ENCODE results near the gene ZNF513.

DNA sequence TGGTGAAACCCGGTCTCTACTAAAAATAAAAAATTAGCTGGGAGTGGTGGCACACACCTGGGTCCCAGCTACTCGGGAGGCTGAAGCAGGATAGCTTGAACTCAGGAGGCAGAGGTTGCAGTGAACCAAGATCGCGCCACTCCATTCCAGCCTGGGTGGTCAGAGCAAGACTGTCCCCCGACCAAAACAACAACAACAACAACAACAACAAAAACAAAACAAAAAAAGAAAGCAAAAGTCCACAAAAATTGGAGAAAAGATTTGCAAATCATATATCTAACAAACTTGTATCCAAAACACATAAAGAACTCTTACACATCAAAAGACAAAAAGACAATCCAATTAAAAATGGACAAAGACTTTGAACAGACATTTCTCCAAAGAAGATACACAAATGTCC lies 18.4 kb upstream of the ZNF513 start:
- TF ChIP-seq, protein P1, sequence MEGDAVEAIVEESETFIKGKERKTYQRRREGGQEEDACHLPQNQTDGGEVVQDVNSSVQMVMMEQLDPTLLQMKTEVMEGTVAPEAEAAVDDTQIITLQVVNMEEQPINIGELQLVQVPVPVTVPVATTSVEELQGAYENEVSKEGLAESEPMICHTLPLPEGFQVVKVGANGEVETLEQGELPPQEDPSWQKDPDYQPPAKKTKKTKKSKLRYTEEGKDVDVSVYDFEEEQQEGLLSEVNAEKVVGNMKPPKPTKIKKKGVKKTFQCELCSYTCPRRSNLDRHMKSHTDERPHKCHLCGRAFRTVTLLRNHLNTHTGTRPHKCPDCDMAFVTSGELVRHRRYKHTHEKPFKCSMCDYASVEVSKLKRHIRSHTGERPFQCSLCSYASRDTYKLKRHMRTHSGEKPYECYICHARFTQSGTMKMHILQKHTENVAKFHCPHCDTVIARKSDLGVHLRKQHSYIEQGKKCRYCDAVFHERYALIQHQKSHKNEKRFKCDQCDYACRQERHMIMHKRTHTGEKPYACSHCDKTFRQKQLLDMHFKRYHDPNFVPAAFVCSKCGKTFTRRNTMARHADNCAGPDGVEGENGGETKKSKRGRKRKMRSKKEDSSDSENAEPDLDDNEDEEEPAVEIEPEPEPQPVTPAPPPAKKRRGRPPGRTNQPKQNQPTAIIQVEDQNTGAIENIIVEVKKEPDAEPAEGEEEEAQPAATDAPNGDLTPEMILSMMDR (IDR thresholded peaks at IDR 0.05 in 2 of 3, conservative IDR thresholded peaks at IDR 0.05 in 1 of 3; ENCODE audit: borderline replicate concordance in 1 of 3, insufficient read depth in 1 of 3, low read depth in 2 of 3, low read length in 2 of 3) = no peak
- TF ChIP-seq, protein P2, sequence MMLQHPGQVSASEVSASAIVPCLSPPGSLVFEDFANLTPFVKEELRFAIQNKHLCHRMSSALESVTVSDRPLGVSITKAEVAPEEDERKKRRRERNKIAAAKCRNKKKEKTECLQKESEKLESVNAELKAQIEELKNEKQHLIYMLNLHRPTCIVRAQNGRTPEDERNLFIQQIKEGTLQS (IDR thresholded peaks at IDR 0.05) = no peak
- TF ChIP-seq POLR2AphosphoS5 (IDR thresholded peaks at IDR 0.05; ENCODE audit: low read depth, low read length) = no peak
- no peak for TF ChIP-seq EGR1 (IDR thresholded peaks at IDR 0.05; ENCODE audit: low read depth)
- TF ChIP-seq EZH2phosphoT487 (IDR thresholded peaks at IDR 0.05; ENCODE audit: borderline replicate concordance) = no peak
- TF ChIP-seq YY1 (IDR thresholded peaks at IDR 0.05; ENCODE audit: extremely low read depth, insufficient replicate concordance, low read depth, low read length) = no peak
- no peak for TF ChIP-seq POLR2A (IDR thresholded peaks at IDR 0.05; ENCODE audit: borderline replicate concordance, extremely low read depth, insufficient read depth, insufficient read length)
- TF ChIP-seq CEBPB (IDR thresholded peaks at IDR 0.05; ENCODE audit: low read depth) = no peak
- no peak for TF ChIP-seq SP1 (IDR thresholded peaks at IDR 0.05; ENCODE audit: low read depth)
